Measurements from ENCODE around the gene RPL4. TPM values are rescaled to one million over a fixed set of nuclear protein-coding genes. Genes with fewer than 3 reads are reported as not detected.

Gene RPL4
- total and polyA plus RNA-seq, 9 of the 15 experiments (the other 6 are each of a cell fraction or from before 2014, with no cell fraction given): 2,055 to 7,760 (median 5,069) TPM

DNA sequence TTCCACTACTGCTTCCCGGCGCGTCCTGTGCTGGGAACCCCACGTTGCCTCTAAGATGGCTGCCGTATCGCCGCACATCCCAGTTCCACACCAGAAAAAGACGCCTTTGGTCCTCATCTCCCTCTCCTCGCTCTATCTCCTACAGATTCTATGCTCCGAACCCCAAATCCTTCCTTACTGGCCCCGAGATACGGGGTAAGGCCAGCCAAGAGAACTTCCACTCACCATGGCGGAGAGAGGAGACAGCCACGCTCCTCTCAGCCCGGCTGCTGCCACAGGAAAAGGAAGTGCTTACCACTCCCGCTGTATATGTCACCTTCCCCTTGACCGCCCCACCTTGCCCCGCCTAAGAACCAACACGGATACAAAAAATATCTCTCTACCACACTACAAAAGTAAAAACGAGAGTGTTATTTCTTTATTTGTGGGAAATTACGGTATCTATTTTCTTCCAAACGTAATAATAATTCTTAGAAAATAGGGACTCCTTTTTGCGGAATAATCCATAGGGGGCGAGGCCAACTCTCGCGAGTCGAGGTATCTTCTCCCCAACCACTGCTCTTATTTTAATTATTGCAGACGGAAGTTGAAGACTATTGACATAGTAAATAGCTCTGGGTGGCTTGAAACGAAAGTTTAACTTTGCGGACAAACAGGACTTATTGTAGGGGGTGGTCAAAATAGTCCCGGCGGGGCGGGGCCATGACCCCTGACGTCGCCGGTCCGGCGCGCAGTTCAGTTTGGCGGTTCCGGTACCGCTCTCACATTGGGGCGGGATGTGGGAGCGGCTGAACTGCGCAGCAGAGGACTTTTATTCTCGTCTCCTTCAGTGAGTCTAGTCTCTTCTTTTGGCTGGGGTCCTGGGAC lies at the start of gene RPL4, which contains the start of gene ZWILCH (continued):
- TF ChIP-seq, protein P1, sequence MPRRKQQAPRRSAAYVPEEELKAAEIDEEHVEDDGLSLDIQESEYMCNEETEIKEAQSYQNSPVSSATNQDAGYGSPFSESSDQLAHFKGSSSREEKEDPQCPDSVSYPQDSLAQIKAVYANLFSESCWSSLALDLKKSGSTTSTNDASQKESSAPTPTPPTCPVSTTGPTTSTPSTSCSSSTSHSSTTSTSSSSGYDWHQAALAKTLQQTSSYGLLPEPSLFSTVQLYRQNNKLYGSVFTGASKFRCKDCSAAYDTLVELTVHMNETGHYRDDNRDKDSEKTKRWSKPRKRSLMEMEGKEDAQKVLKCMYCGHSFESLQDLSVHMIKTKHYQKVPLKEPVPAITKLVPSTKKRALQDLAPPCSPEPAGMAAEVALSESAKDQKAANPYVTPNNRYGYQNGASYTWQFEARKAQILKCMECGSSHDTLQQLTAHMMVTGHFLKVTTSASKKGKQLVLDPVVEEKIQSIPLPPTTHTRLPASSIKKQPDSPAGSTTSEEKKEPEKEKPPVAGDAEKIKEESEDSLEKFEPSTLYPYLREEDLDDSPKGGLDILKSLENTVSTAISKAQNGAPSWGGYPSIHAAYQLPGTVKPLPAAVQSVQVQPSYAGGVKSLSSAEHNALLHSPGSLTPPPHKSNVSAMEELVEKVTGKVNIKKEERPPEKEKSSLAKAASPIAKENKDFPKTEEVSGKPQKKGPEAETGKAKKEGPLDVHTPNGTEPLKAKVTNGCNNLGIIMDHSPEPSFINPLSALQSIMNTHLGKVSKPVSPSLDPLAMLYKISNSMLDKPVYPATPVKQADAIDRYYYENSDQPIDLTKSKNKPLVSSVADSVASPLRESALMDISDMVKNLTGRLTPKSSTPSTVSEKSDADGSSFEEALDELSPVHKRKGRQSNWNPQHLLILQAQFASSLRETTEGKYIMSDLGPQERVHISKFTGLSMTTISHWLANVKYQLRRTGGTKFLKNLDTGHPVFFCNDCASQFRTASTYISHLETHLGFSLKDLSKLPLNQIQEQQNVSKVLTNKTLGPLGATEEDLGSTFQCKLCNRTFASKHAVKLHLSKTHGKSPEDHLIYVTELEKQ (CRISPR knock-in tag; IDR thresholded peaks at IDR 0.05): no peak
- 0 out of 4 replicates have a peak, but pooled peaks of 1 of the 2 experiments have one; percentile 60 for TF ChIP-seq MCM7 (IDR thresholded peaks at IDR 0.05)
- TF ChIP-seq KLF6 (CRISPR knock-in tag; IDR thresholded peaks at IDR 0.05; ENCODE audit: borderline replicate concordance): peak; percentile 80; the same call in 1 of the 2 replicates
- peak; percentile 100 for TF ChIP-seq ZNF121 (CRISPR knock-in tag; conservative IDR thresholded peaks at IDR 0.05)
- TF ChIP-seq ZNF165 (CRISPR knock-in tag; IDR thresholded peaks at IDR 0.05; ENCODE audit: borderline replicate concordance): no peak
- TF ChIP-seq ZNF408 (CRISPR knock-in tag; IDR thresholded peaks at IDR 0.05; ENCODE audit: low read depth): no peak
- TF ChIP-seq, protein P2, sequence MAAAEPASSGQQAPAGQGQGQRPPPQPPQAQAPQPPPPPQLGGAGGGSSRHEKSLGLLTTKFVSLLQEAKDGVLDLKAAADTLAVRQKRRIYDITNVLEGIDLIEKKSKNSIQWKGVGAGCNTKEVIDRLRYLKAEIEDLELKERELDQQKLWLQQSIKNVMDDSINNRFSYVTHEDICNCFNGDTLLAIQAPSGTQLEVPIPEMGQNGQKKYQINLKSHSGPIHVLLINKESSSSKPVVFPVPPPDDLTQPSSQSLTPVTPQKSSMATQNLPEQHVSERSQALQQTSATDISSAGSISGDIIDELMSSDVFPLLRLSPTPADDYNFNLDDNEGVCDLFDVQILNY (CRISPR knock-in tag; IDR thresholded peaks at IDR 0.05): no peak
- TF ChIP-seq ARHGAP35 (IDR thresholded peaks at IDR 0.05; ENCODE audit: partially characterized antibody): peak; percentile 89
- TF ChIP-seq, protein P3, sequence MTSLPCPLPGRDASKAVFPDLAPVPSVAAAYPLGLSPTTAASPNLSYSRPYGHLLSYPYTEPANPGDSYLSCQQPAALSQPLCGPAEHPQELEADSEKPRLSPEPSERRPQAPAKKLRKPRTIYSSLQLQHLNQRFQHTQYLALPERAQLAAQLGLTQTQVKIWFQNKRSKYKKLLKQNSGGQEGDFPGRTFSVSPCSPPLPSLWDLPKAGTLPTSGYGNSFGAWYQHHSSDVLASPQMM (CRISPR knock-in tag; IDR thresholded peaks at IDR 0.05): no peak
- no peak for TF ChIP-seq EWSR1 (IDR thresholded peaks at IDR 0.05; ENCODE audit: borderline replicate concordance, low read depth, partially characterized antibody)
- TF ChIP-seq ZKSCAN3 (CRISPR knock-in tag; IDR thresholded peaks at IDR 0.05): no peak
- TF ChIP-seq, protein P4, sequence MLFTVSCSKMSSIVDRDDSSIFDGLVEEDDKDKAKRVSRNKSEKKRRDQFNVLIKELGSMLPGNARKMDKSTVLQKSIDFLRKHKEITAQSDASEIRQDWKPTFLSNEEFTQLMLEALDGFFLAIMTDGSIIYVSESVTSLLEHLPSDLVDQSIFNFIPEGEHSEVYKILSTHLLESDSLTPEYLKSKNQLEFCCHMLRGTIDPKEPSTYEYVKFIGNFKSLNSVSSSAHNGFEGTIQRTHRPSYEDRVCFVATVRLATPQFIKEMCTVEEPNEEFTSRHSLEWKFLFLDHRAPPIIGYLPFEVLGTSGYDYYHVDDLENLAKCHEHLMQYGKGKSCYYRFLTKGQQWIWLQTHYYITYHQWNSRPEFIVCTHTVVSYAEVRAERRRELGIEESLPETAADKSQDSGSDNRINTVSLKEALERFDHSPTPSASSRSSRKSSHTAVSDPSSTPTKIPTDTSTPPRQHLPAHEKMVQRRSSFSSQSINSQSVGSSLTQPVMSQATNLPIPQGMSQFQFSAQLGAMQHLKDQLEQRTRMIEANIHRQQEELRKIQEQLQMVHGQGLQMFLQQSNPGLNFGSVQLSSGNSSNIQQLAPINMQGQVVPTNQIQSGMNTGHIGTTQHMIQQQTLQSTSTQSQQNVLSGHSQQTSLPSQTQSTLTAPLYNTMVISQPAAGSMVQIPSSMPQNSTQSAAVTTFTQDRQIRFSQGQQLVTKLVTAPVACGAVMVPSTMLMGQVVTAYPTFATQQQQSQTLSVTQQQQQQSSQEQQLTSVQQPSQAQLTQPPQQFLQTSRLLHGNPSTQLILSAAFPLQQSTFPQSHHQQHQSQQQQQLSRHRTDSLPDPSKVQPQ (CRISPR knock-in tag; IDR thresholded peaks at IDR 0.05; ENCODE audit: borderline replicate concordance): no peak
- no peak for TF ChIP-seq ZNF239 (CRISPR knock-in tag; IDR thresholded peaks at IDR 0.05)
- TF ChIP-seq MCM3 (IDR thresholded peaks at IDR 0.05): no peak
- TF ChIP-seq MYBL2 (IDR thresholded peaks at IDR 0.05; ENCODE audit: low read depth): no peak; the same call in 1 of the 2 replicates
- TF ChIP-seq MYBL2 (CRISPR knock-in tag; IDR thresholded peaks at IDR 0.05; ENCODE audit: borderline replicate concordance): no peak
- TF ChIP-seq, protein P5, sequence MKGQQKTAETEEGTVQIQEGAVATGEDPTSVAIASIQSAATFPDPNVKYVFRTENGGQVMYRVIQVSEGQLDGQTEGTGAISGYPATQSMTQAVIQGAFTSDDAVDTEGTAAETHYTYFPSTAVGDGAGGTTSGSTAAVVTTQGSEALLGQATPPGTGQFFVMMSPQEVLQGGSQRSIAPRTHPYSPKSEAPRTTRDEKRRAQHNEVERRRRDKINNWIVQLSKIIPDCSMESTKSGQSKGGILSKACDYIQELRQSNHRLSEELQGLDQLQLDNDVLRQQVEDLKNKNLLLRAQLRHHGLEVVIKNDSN (CRISPR knock-in tag; IDR thresholded peaks at IDR 0.05): no peak
- TF ChIP-seq ZNF445 (CRISPR knock-in tag; IDR thresholded peaks at IDR 0.05; ENCODE audit: low read depth): no peak
